Uterus (tissue), 4 donors: Measurements from ENCODE around the gene EP400. TPM values are rescaled to one million over a fixed set of nuclear protein-coding genes. Genes with fewer than 3 reads are reported as not detected.

Experiments
- DNase-seq, 2 donors: peaks; one replicate each; pipeline ENCODE4 v3.0.0-alpha.2; 2019 to 2020
- H3K27ac ChIP-seq, 2 donors: fragments of 200-600 bp; sonication (generic); 1 replicate in 1 of 2; 2 replicates in 1 of 2; pipeline ENCODE4 v1.5.1; 2016 to 2018
- H3K27me3 ChIP-seq, 2 donors: fragments of 200-600 bp; sonication (generic); one replicate each; pipeline ENCODE4 v1.5.1; 2018 to 2019; ENCODE audit warnings: control low read depth in 1 of 2
- H3K36me3 ChIP-seq, 2 donors: fragments of 200-600 bp; sonication (generic); one replicate each; pipeline ENCODE4 v1.5.1; 2019; ENCODE audit warnings: control low read depth in 1 of 2
- H3K4me1 ChIP-seq, 2 donors: fragments of 200-600 bp; sonication (generic); one replicate each; pipeline ENCODE4 v1.5.1; 2018 to 2019; ENCODE audit warnings: control low read depth in 1 of 2
- H3K4me3 ChIP-seq, 2 donors: fragments of 200-600 bp; sonication (generic); 1 replicate in 1 of 2; 2 replicates in 1 of 2; pipeline ENCODE4 v1.5.1; 2018 to 2019; ENCODE audit warnings: mild to moderate bottlenecking in 1 of 2
- H3K9me3 ChIP-seq, 2 donors: fragments of 200-600 bp; sonication (generic); one replicate each; pipeline ENCODE4 v1.5.1; 2019; ENCODE audit warnings: control low read depth in 1 of 2
- CTCF ChIP-seq, 4 experiments: fragments of 200-600 bp in 2 of 4; fragments of 450-650 bp in 2 of 4; sonication (generic) in 2 of 4; IDR thresholded peaks; one replicate each; pipeline ENCODE4 v1.5.1; 2016 to 2019; ENCODE audit warnings: antibody characterized with exemption in 4 of 4, mild to moderate bottlenecking in 2 of 4, moderate library complexity in 1 of 4
- POLR2A ChIP-seq, 2 donors: fragments of 450-650 bp; IDR thresholded peaks; one replicate each; pipeline ENCODE4 v1.6.1; 2016; ENCODE audit warnings: antibody characterized with exemption in 2 of 2, mild to moderate bottlenecking in 1 of 2, moderate library complexity in 1 of 2
- intact Hi-C: fragments of 100-400 bp; cut with DNase I; formaldehyde crosslinking; loops from one replicate; pipeline ENCODE4 v1.15.1; 2023; ENCODE audit warnings: low total_unique reads
- total RNA-seq, 4 donors: library from RNA; depleted of rRNA in 3 of 4; stranded (reverse); fragments of >200 nt in 3 of 4; gene quantifications; one replicate each; pipeline versions ENCODE4 v1.1.0 to v1.2.4, GENCODE V29; 2014 to 2023
- donor health status: DM: yes; HTN: yes; CAD: no.

EP400 gene
- total RNA-seq, 4 donors from 2014 or later, result 11.8 to 70.6 (median 28.2) TPM

- Histone ChIP-seq H3K4me3 (no peak overlapping the region), H3K9me3 (no peaks in the 10 kb centered on the region), H3K27ac (no peak overlapping the region), H3K36me3 (no peaks in the 10 kb centered on the region), H3K27me3 (no peaks in the 10 kb centered on the region), H3K4me1 (no peaks in the 10 kb centered on the region)
- intact Hi-C loops, result no loop called here
- no peak for DNase-seq
- TF ChIP-seq POLR2A (IDR thresholded peaks at IDR 0.05) (no peak), CTCF (IDR thresholded peaks at IDR 0.05) (no peak)
Measured at GRCh38 chr12:132036063-132036683, 86.4 kb downstream of the EP400 start.

- Histone ChIP-seq H3K36me3 (no peaks in the 10 kb centered on the region), H3K27me3 (no peaks in the 10 kb centered on the region), H3K9me3 (no peaks in the 10 kb centered on the region), H3K4me1 (no peaks in the 10 kb centered on the region), H3K4me3 (no peak overlapping the region), H3K27ac (no peak overlapping the region)
- intact Hi-C loops, result no loop called here
- no peak for TF ChIP-seq CTCF (IDR thresholded peaks at IDR 0.05)
- TF ChIP-seq POLR2A (IDR thresholded peaks at IDR 0.05), result no peak
- no peak for DNase-seq
Measured at GRCh38 chr12:132040906-132041606, 91.3 kb downstream of the EP400 start.

GRCh38 chr12:132043216-132043615, 93.5 kb downstream of the EP400 start:
- H3K27me3 ChIP-seq, result no peaks in the 10 kb centered on the region
- H3K4me3 ChIP-seq, result no peak overlapping the region
- TF ChIP-seq POLR2A (IDR thresholded peaks at IDR 0.05) (no peak), CTCF (IDR thresholded peaks at IDR 0.05) (no peak)
- no peak overlapping the region for H3K27ac ChIP-seq
- no peak for DNase-seq
- H3K36me3 ChIP-seq, result no peaks in the 10 kb centered on the region
- no peaks in the 10 kb centered on the region for H3K4me1 ChIP-seq
- H3K9me3 ChIP-seq, result no peaks in the 10 kb centered on the region
- intact Hi-C loops, result no loop called here

GRCh38 chr12:132043770-132044467, 94.2 kb downstream of the EP400 start:
- TF ChIP-seq CTCF (IDR thresholded peaks at IDR 0.05), result no peak
- no peak for TF ChIP-seq POLR2A (IDR thresholded peaks at IDR 0.05)
- Histone ChIP-seq H3K27ac (no peak overlapping the region), H3K27me3 (no peaks in the 10 kb centered on the region), H3K9me3 (no peaks in the 10 kb centered on the region), H3K4me1 (no peaks in the 10 kb centered on the region), H3K36me3 (no peaks in the 10 kb centered on the region), H3K4me3 (no peak overlapping the region)
- intact Hi-C loops, result no loop called here
- DNase-seq, result no peak
